ENCODE results near the gene ABCC8.
A peak's percentile ranks its signal among the peaks of the same experiment; 100 is the strongest.

ABCC8 gene

GRCh38 chr11:17384002-17384511 is 92.6 kb downstream of the ABCC8 start:
- DNase-seq, result peak; percentile 82

DNA sequence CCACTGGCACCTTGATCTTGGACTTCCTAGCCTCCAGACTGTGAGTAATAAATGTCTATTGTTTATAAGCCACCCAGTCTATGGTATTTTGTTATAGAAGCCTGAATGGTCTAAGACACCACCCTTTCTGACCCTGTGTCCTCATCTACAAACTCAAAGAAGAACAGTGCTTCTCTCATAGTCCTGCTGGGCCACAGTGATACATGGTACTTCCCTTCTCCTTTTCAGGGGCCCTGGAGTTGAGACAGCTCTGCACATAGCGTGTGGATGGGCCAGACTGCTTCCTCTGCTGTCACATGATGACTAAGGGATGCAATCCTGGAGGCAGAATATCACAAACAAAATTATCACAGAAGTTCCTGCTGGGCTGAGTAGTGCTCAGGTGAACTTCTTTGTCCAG is 93.2 kb downstream of the ABCC8 start:
- no peak for DNase-seq

GRCh38 chr11:17382046-17382728 is 94.5 kb downstream of the ABCC8 start:
- DNase-seq, result no peak

DNA sequence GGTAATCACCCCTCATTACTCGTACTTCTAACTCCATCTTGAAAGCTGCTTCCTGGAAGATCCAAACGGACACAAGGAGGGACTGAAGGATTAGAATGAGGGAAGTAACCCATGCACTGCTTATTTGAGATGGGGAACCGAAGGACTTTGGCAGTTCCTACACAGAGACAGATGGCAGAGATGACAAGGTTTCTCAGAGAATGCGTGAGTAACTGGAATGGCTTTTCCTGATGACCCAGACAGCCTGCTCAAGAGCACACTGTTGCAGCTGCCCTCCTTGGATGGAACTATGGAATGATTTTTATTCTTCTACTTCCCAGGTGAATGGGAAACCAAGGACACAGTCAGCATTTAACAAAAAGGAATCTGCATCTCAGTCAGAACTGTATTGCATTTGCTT is 95.5 kb downstream of the ABCC8 start:
- no peak for DNase-seq

- DNase-seq, result no peak
Observed at GRCh38 chr11:17379383-17380180, 97.1 kb downstream of the ABCC8 start.

DNA sequence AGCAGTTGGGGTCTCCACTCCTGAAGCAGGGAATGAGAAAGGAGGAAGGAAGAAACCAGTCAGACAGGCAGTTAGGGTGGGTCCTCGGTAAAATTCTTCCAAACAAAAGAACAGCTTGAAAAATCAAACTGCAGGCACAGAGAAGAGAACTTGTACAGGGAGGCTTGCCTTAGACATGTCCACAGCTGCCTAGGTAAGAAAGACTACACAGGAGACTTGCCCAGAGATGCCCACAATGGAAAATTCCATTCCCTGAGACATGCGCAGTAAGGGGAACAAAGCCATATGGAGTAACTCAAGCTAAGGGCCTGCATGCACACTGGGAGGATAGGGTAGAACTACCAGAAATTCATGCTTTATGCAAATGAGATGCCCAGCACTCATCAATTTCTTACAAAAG is 98.0 kb downstream of the ABCC8 start:
- no peak for DNase-seq

- DNase-seq, result no peak
Observed at GRCh38 chr11:17376493-17376892, 100.2 kb downstream of the ABCC8 start.

GRCh38 chr11:17375547-17375946 is 101.1 kb downstream of the ABCC8 start:
- no peak for DNase-seq

- peak; percentile 6 for DNase-seq
Observed at GRCh38 chr11:17371614-17372013, 105.0 kb downstream of the ABCC8 start.

GRCh38 chr11:17369684-17370243 is 106.9 kb downstream of the ABCC8 start:
- no peak for DNase-seq

DNA sequence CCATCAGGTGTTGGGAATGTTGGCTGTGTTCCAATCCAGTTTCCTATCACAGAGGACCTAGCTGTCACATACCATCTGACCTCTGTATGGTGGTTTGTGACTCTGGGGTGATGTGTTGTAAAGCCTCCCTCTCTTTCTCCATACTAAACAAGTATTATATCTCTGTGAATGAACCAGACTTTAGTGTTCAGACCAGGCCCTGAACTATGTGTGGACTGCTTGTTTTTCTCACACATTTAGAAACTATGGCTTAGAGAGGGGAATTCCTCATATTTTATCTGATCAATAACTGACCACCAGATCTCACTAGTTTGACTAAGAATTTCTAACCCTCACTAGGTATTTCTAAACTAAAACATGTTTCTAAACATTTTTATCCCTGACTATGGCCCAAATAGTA is 107.6 kb downstream of the ABCC8 start:
- DNase-seq, result no peak

GRCh38 chr11:17368551-17368950 is 108.1 kb downstream of the ABCC8 start:
- no peak for DNase-seq

DNA sequence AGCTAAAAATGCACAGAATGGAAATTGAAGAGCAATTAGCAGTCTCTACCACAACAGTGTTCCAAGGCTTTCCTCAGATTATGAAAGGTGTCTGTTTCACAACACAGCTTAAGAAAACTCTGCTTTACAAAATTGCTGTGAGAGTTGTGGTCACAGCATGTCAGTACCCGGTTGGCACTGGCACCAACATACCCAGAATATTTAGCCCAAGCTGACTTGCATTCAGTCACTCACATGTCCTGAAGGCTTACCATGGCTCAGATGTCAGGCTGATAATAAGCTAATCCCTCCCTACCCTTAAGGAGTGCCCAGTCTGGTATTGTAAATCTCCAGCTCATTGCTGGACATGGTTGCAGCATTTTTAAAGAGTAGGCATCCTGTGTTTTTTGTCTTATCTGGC is 110.2 kb downstream of the ABCC8 start:
- DNase-seq, result no peak

- peak; percentile 28 for DNase-seq
Observed at GRCh38 chr11:17354601-17354991, 122.0 kb downstream of the ABCC8 start.

- DNase-seq, result no peak
Observed at GRCh38 chr11:17353821-17354600, 122.6 kb downstream of the ABCC8 start.

DNA sequence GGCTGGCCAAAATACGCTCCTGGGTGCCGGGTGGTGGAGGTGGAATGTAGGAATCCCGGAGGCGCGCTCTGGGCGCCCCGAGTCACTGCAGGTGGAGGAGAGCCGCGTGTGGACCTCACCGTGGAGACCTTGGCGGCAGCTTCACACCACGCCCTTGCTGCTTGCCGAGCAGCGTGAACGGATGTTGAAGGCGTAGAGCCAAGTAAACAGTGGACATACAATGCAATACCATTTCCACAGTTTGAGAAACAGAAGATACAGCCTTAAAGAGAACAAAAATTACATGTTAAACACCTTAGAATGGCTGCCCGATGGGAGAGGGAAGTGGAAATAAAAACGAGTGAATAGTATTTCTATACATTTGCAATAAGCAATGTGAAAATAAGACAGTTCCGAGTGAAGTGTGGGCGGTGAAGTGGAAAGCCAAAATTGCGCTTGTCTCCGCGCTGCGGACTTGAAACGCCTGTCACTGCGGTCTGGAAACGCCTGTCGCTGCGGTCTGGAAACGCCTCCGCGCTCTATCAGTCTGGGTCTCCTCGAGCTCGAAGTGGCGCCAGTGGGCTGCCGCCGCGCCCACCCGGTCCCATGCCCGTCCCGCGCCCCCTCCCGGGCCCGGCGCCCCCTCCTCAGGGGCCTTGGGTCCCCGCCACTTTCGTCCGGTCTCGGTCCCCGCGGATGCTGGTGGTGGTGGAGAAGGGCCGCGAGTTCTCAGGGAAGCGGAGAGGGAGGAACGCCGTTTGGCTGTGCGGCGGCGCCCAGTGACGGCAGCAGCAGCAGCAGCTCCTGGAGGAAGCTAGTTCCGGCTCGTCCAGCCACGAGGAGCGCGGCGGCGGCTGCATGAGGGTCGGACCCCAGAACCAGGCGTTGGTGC is 123.5 kb downstream of the ABCC8 start:
- peak; percentile 60 for DNase-seq

GRCh38 chr11:17351510-17352176 is 125.0 kb downstream of the ABCC8 start, which contains the start of gene NCR3LG1:
Gene NCR3LG1 (plus strand): TSS chr11:17351800. CDS start chr11:17351970, 170 bp downstream.
- peak; percentile 37 for DNase-seq

GRCh38 chr11:17351172-17351509 is 125.5 kb downstream of the ABCC8 start:
- no peak for DNase-seq

DNA sequence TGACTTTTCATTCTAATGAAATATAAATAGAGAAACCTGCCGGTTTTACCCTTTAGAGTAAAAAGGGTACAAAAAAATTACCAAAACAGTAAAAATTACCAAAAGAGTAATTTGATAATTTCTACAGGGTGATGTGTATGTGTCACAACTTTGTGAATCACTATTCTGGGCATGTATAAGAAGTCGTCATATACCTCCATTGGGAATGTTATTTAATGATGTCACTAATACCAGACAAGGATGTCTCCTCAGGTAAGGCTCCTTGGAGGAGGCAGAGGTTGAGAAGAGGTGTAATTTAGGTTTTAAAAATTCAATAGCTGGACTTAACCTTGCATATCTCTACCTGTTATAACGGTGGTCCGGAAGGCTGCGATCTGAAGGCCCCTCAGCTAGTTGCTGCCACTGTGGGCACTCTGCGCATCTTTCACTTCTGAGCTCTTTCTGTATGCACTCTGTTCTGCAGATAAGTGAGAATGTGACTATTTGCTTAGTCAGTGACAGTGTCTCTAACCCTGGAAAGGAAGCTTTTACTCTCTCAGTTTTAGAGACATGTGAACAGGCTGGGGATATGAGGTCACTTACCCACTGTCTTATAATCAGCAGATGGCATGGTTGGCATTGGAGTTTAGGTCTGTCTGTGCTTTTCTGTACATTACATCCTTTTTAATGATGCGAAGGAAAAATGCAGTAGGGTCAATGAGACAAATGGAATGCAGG is 126.0 kb downstream of the ABCC8 start:
- no peak for DNase-seq

GRCh38 chr11:17347676-17348075 is 129.0 kb downstream of the ABCC8 start:
- DNase-seq, result no peak

GRCh38 chr11:17343907-17344306 is 132.7 kb downstream of the ABCC8 start:
- no peak for DNase-seq

Data from NCI-H2029 (cell line).